HCT116 (cell line): ENCODE data around the gene LASP1NB.

ENCODE experiments used
- ATAC-seq: fragments of 200-7000 bp; cut with Tn5 transposase; 2 replicates; pipeline ENCODE4 v1.9.1; 2020; ENCODE audit warnings: mild to moderate bottlenecking, moderate library complexity
- BruUV-seq: library from RNA; stranded (reverse); fragments of 400-500 nt; replicated peaks from 2 replicates; lab custom pipeline; 2021; lab: Mats Ljungman, UMichigan
- CTCF ChIA-PET: fragments of 300-600 bp; sonication (Branson Sonifier 250); formaldehyde crosslinking; loops from one replicate; lab custom pipeline; 2021; ENCODE audit warnings: antibody characterized with exemption; lab: Charles Lee
- POLR2A ChIA-PET: fragments of 300-600, 350-600 bp; sonication (Branson Sonifier 250); formaldehyde crosslinking; loops from one replicate; lab custom pipeline; 2021; ENCODE audit warnings: antibody characterized with exemption; lab: Charles Lee
- RAD21 ChIA-PET, 2 experiments: fragments of 300-600 bp; sonication (Branson Sonifier 250); formaldehyde crosslinking; loops; one replicate each; lab custom pipeline; 2023; ENCODE audit warnings: low total read pairs in 2 of 2; ENCODE audit not compliant: uncharacterized antibody in 2 of 2, unreplicated experiment in 2 of 2, low non-redundant PET in 1 of 2; lab: Charles Lee
- DNase-seq: peaks from one replicate; pipeline ENCODE4 v3.0.0-alpha.2; 2010; ENCODE audit warnings: low read depth, low spot score
- H2AFZ ChIP-seq: fragments of 200-600 bp; shearing (Covaris generic), sonication (generic); 2 replicates; pipeline ENCODE4 v1.6.1; 2017; ENCODE audit warnings: low read depth, mixed run types, mixed read lengths, antibody characterized with exemption, low read length; ENCODE audit not compliant: poor library complexity, severe bottlenecking
- H3K27ac ChIP-seq: 2 replicates; pipeline ENCODE4 v1.5.1; 2012; ENCODE audit warnings: low read depth, low read length
- H3K27me3 ChIP-seq: fragments of 200-600 bp; sonication (generic); 2 replicates; pipeline ENCODE4 v1.6.1; 2016; ENCODE audit warnings: mixed run types, low read length, mixed read lengths; ENCODE audit not compliant: insufficient read depth
- H3K36me3 ChIP-seq, 2 experiments: fragments of 200-500 bp in 1 of 2; fragments of 200-600 bp in 1 of 2; sonication (Bioruptor generic) in 1 of 2; sonication (generic) in 1 of 2; 2 replicates each; pipeline versions ENCODE4 v1.5.1 to v1.6.1; 2014 to 2016; ENCODE audit warnings: low read length in 2 of 2, inconsistent platforms in 1 of 2, mixed read lengths in 1 of 2, mixed run types in 1 of 2; ENCODE audit not compliant: insufficient read depth in 2 of 2, control insufficient read depth in 1 of 2
- H3K4me1 ChIP-seq, 2 experiments: fragments of 200-600 bp in 1 of 2; sonication (generic) in 1 of 2; 2 replicates each; pipeline versions ENCODE4 v1.5.1 to v1.6.1; 2012 to 2017; ENCODE audit warnings: low read length in 2 of 2, inconsistent platforms in 1 of 2, mild to moderate bottlenecking in 1 of 2, mixed read lengths in 1 of 2, mixed run types in 1 of 2, moderate library complexity in 1 of 2; ENCODE audit not compliant: insufficient read depth in 2 of 2, control insufficient read depth in 1 of 2
- H3K4me2 ChIP-seq: fragments of 200-600 bp; sonication (generic); 2 replicates; pipeline ENCODE4 v1.6.1; 2017; ENCODE audit warnings: mixed run types, low read length, mixed read lengths
- H3K4me3 ChIP-seq, 2 experiments: fragments of 200-600 bp in 1 of 2; sonication (generic) in 1 of 2; replicated peaks in 1 of 2; 2 replicates each; pipeline ENCODE4 v1.5.1; 2011 to 2016; ENCODE audit warnings: low read length in 2 of 2, control low read depth in 1 of 2, low read depth in 1 of 2, mild to moderate bottlenecking in 1 of 2, mixed read lengths in 1 of 2, mixed run types in 1 of 2
- H3K79me2 ChIP-seq: fragments of 200-600 bp; sonication (generic); 2 replicates; pipeline ENCODE4 v1.6.1; 2017; ENCODE audit warnings: mild to moderate bottlenecking, mixed run types, low read length, moderate library complexity, mixed read lengths; ENCODE audit not compliant: insufficient read depth
- H3K9ac ChIP-seq: fragments of 200-600 bp; sonication (generic); 2 replicates; pipeline ENCODE4 v1.6.1; 2016; ENCODE audit warnings: low read length, mixed read lengths
- H3K9me2 ChIP-seq: fragments of 200-600 bp; sonication (generic), shearing (Covaris generic); 2 replicates; pipeline ENCODE4 v1.6.1; 2017; ENCODE audit warnings: mixed run types, mild to moderate bottlenecking, moderate library complexity; ENCODE audit not compliant: insufficient read depth
- H3K9me3 ChIP-seq, 2 experiments: fragments of 200-500 bp in 1 of 2; fragments of 200-600 bp in 1 of 2; sonication (Bioruptor generic) in 1 of 2; sonication (generic) in 1 of 2; 2 replicates each; pipeline ENCODE4 v1.6.1; 2014 to 2017; ENCODE audit warnings: low read length in 2 of 2, mixed read lengths in 2 of 2, inconsistent platforms in 1 of 2, low read depth in 1 of 2, mild to moderate bottlenecking in 1 of 2, mixed run types in 1 of 2, moderate library complexity in 1 of 2; ENCODE audit not compliant: control insufficient read depth in 1 of 2, insufficient read depth in 1 of 2
- H4K20me1 ChIP-seq: fragments of 200-600 bp; sonication (generic), shearing (Covaris generic); 2 replicates; pipeline ENCODE4 v1.6.1; 2017; ENCODE audit warnings: mixed run types, mild to moderate bottlenecking, moderate library complexity; ENCODE audit not compliant: insufficient read depth
- EZH2 ChIP-seq: fragments of 200-600 bp; sonication (generic); IDR thresholded peaks from 2 replicates; pipeline ENCODE4 v1.6.1; 2017; ENCODE audit warnings: antibody characterized with exemption, mixed run types
- FOSL1 ChIP-seq: IDR thresholded peaks from 2 replicates; pipeline ENCODE4 v1.6.1; 2012; ENCODE audit warnings: low read depth
- RAD21 ChIP-seq: IDR thresholded peaks from 2 replicates; pipeline ENCODE4 v1.6.1; 2012; ENCODE audit warnings: low read depth, mild to moderate bottlenecking
- SIN3A ChIP-seq: IDR thresholded peaks from 2 replicates; pipeline ENCODE4 v1.6.1; 2012; ENCODE audit warnings: low read depth
- SP1 ChIP-seq: IDR thresholded peaks from 2 replicates; pipeline ENCODE4 v1.6.1; 2012; ENCODE audit warnings: low read depth
- SRF ChIP-seq: IDR thresholded peaks from 2 replicates; pipeline ENCODE4 v1.6.1; 2012; ENCODE audit warnings: low read depth
- YY1 ChIP-seq: IDR thresholded peaks from 2 replicates; pipeline ENCODE4 v1.6.1; 2011; ENCODE audit warnings: low read length, low read depth, moderate library complexity, mild to moderate bottlenecking; ENCODE audit not compliant: insufficient replicate concordance; ENCODE audit errors: extremely low read depth
- ZNF274 ChIP-seq: fragments of 200-500 bp; sonication (Bioruptor generic); IDR thresholded peaks from 2 replicates; pipeline ENCODE4 v1.6.1; 2014; ENCODE audit warnings: mild to moderate bottlenecking, low read depth, low read length, inconsistent platforms
- intact Hi-C: fragments of 100-400 bp; cut with micrococcal nuclease; formaldehyde crosslinking; loops from 2 replicates; pipeline ENCODE4 v1.10.0; 2022
- TF ChIP-seq, protein P1 (sequence below): IDR thresholded peaks from 2 replicates; pipeline ENCODE4 v1.6.1; 2012
- TF ChIP-seq, protein P2 (sequence below): IDR thresholded peaks from 2 replicates; pipeline ENCODE4 v1.6.1; 2012
- TF ChIP-seq, protein P3 (sequence below): IDR thresholded peaks from 2 replicates; pipeline ENCODE4 v1.6.1; 2011; ENCODE audit warnings: mild to moderate bottlenecking, low read length, moderate library complexity; ENCODE audit not compliant: insufficient replicate concordance; ENCODE audit errors: extremely low read depth

The LASP1NB gene

DNA sequence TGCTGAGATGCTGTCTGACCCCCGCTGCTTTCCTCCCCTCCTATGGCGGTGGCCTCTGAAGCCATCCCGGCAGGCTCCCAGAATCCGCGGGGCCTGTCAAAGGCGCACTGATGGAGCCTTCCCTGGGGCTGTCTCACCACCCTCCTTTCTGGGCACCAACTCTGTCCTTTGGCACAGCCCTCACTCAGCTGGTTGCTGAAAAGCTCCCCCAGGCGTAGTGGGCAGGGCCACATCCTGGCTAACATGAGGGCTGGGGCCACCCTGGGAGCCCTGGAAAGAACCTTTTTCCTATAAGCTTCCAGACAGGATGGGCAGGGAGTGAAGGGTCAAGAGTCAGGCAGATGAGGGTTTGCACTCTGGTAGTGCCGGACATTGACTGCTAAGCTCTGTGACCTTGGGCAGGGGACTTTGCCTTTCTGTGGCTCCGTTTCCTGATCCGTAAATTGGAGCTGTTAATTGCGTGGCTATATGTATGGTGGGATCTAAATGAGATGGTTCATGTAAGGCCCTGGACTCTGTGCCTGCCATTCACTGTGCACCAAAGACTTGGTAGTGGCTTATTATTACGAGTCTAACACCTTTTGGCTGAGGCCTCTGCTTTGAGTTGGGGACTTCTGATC lies 27.6 kb upstream of the LASP1NB start:
- H3K4me3 ChIP-seq, result no peak overlapping the region

DNA sequence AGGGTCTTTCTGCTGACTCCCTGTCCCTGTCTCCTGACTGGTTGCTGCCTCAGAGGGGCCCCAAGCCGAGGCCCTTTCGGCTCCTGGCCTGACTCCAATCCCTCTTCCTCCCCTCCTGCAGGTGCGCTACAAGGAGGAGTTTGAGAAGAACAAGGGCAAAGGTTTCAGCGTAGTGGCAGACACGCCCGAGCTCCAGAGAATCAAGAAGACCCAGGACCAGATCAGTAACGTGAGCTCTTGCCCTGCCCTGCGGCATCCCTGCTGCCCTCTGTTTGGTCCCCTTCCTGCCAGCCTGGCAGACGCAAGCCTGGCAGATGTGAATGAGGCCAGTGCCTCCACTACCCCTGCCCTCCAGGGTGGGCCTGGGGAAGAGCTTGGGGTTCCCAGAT lies 27.1 kb upstream of the LASP1NB start:
- POLR2A ChIA-PET, result no interaction called here
- CTCF ChIA-PET, result no interaction called here
- no peaks in the 10 kb centered on the region for H3K9me3 ChIP-seq
- RAD21 ChIA-PET, result no interaction called here
- H3K79me2 ChIP-seq, result peaks cover 8% of the 10 kb centered on the region; the same call in 1 of the 2 replicates
- H3K27ac ChIP-seq, result no peak overlapping the region
- H2AFZ ChIP-seq, result no peak overlapping the region
- DNase-seq (no peak), ATAC-seq (no peak)
- no peak overlapping the region for H3K4me3 ChIP-seq
- no peaks in the 10 kb centered on the region for H3K4me1 ChIP-seq
- no peak overlapping the region for H3K9ac ChIP-seq
- no peaks in the 10 kb centered on the region for H3K27me3 ChIP-seq
- no peaks in the 10 kb centered on the region for H4K20me1 ChIP-seq
- H3K9me2 ChIP-seq, result no peaks in the 10 kb centered on the region
- no peak overlapping the region for H3K4me2 ChIP-seq
- peaks cover 25% of the 10 kb centered on the region in 2 experiments for H3K36me3 ChIP-seq
- intact Hi-C loops, result no loop called here
- BruUV-seq, result no TSS peak
- TF ChIP-seq, protein P1, sequence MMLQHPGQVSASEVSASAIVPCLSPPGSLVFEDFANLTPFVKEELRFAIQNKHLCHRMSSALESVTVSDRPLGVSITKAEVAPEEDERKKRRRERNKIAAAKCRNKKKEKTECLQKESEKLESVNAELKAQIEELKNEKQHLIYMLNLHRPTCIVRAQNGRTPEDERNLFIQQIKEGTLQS, result no peak
- TF ChIP-seq RAD21 (no peak), SRF (no peak), SP1 (no peak), ZNF274 (no peak), FOSL1 (no peak), YY1 (no peak), SIN3A (no peak)
- TF ChIP-seq, protein P2, sequence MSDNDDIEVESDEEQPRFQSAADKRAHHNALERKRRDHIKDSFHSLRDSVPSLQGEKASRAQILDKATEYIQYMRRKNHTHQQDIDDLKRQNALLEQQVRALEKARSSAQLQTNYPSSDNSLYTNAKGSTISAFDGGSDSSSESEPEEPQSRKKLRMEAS, result no peak
- TF ChIP-seq, protein P3, sequence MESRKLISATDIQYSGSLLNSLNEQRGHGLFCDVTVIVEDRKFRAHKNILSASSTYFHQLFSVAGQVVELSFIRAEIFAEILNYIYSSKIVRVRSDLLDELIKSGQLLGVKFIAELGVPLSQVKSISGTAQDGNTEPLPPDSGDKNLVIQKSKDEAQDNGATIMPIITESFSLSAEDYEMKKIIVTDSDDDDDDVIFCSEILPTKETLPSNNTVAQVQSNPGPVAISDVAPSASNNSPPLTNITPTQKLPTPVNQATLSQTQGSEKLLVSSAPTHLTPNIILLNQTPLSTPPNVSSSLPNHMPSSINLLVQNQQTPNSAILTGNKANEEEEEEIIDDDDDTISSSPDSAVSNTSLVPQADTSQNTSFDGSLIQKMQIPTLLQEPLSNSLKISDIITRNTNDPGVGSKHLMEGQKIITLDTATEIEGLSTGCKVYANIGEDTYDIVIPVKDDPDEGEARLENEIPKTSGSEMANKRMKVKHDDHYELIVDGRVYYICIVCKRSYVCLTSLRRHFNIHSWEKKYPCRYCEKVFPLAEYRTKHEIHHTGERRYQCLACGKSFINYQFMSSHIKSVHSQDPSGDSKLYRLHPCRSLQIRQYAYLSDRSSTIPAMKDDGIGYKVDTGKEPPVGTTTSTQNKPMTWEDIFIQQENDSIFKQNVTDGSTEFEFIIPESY, result no peak

More for the DNA sequence above, 27.6 kb upstream of the LASP1NB start:
- no peaks in the 10 kb centered on the region for H3K9me3 ChIP-seq
- H4K20me1 ChIP-seq, result no peaks in the 10 kb centered on the region
- H3K4me1 ChIP-seq, result no peaks in the 10 kb centered on the region
- DNase-seq (no peak), ATAC-seq (no peak)
- H3K27ac ChIP-seq, result no peak overlapping the region
- intact Hi-C loops, result no loop called here
- peaks cover 3% of the 10 kb centered on the region; the same call in 1 of the 2 replicates for H3K79me2 ChIP-seq
- ChIA-PET RAD21 (no interaction called here), CTCF (no interaction called here), POLR2A (no interaction called here)
- BruUV-seq, result no TSS peak
- H3K9me2 ChIP-seq, result no peaks in the 10 kb centered on the region
- no peak overlapping the region for H3K4me2 ChIP-seq
- H3K27me3 ChIP-seq, result no peaks in the 10 kb centered on the region
- peaks cover 23 to 25% of the 10 kb centered on the region in 2 experiments for H3K36me3 ChIP-seq
- no peak overlapping the region for H3K9ac ChIP-seq
- TF ChIP-seq, protein P2, result no peak
- no peak for TF ChIP-seq ZNF274
- TF ChIP-seq EZH2, result no peak
- TF ChIP-seq, protein P3, result no peak
- TF ChIP-seq, protein P1, result no peak
- TF ChIP-seq, all 23 proteins: peak for 0
- H2AFZ ChIP-seq, result no peak overlapping the region
